Lung microvascular endothelial cell (primary cell): ENCODE measurements around the gene INHBC. TPM values are rescaled to one million over a fixed set of nuclear protein-coding genes. Genes with fewer than 3 reads are reported as not detected.
"Not testable (repeated sequence)": the region's sequence is repeated elsewhere in the genome, so short reads cannot be mapped to it uniquely, and the experiment has no call there.

Experiments
- DNase-seq, 2 donors: peaks; one replicate each; pipeline versions ENCODE4 v3.0.0 to v3.0.0-alpha.2; 2010; ENCODE audit warnings: low read depth in 2 of 2
- total RNA-seq: library from RNA; depleted of rRNA; stranded (reverse); fragments of >200 nt; gene quantifications from 2 replicates; pipeline ENCODE4 v1.2.1, GENCODE V29; 2014

Gene INHBC
- not detected in 2 replicates for total RNA-seq

GRCh38 chr12:57434517-57435223, at the start of gene INHBC:
TSS of gene INHBC (plus strand) at chr12:57434784. CDS start at chr12:57434887, 103 bp downstream.
- no peak for DNase-seq

GRCh38 chr12:57385586-57385985, 49.0 kb upstream of the INHBC start:
- no peak for DNase-seq

GRCh38 chr12:57386187-57386720, 48.3 kb upstream of the INHBC start:
- DNase-seq: no peak

GRCh38 chr12:57388425-57388824, 46.2 kb upstream of the INHBC start:
- no peak for DNase-seq

GRCh38 chr12:57389033-57389432, 45.6 kb upstream of the INHBC start:
- peak; percentile 27 to 87 for DNase-seq

GRCh38 chr12:57390174-57390573, 44.4 kb upstream of the INHBC start:
- no peak for DNase-seq

GRCh38 chr12:57395121-57395520, 39.5 kb upstream of the INHBC start:
- DNase-seq: no peak

GRCh38 chr12:57397441-57397840, 37.1 kb upstream of the INHBC start:
- DNase-seq: no peak

- peak in 1 of 2 donors; percentile 19 for DNase-seq
These were observed 34.7 kb upstream of the INHBC start for GRCh38 chr12:57399718-57400463.

GRCh38 chr12:57401165-57401564, 33.4 kb upstream of the INHBC start:
- DNase-seq: no peak

GRCh38 chr12:57402156-57402555, 32.4 kb upstream of the INHBC start:
- DNase-seq: not testable (repeated sequence)

GRCh38 chr12:57404966-57405640, 29.5 kb upstream of the INHBC start:
- no peak for DNase-seq

- DNase-seq: no peak
These were observed 24.1 kb upstream of the INHBC start for GRCh38 chr12:57410534-57410933.

- DNase-seq: not testable (repeated sequence)
These were observed 20.4 kb upstream of the INHBC start for GRCh38 chr12:57414160-57414559.

GRCh38 chr12:57415088-57415487, 19.5 kb upstream of the INHBC start:
- no peak for DNase-seq

- peak in 1 of 2 donors; percentile 15 for DNase-seq
These were observed 18.3 kb upstream of the INHBC start for GRCh38 chr12:57416039-57416996.

- DNase-seq: no peak
These were observed 16.3 kb upstream of the INHBC start for GRCh38 chr12:57418255-57418654.

- DNase-seq: no peak
These were observed 15.1 kb upstream of the INHBC start for GRCh38 chr12:57419495-57419894.

GRCh38 chr12:57420482-57420881, 14.1 kb upstream of the INHBC start:
- no peak for DNase-seq

- DNase-seq: not testable (repeated sequence)
These were observed 7.6 kb upstream of the INHBC start for GRCh38 chr12:57426948-57427347.

GRCh38 chr12:57428965-57429364, 5.6 kb upstream of the INHBC start:
- DNase-seq: no peak
